HFFc6 (cell line): ENCODE measurements around the gene UBL4B. TPM values are rescaled to one million over a fixed set of nuclear protein-coding genes. Genes with fewer than 3 reads are reported as not detected.

Source experiments
- DNase-seq: peaks from one replicate; pipeline ENCODE4 v3.0.0-alpha.2; 2018
- H3K27ac Mint-ChIP-seq: 2 replicates; pipeline ENCODE4 v1.8.0; 2020; ENCODE audit warnings: mild to moderate bottlenecking, mixed read lengths
- H3K27me3 Mint-ChIP-seq: 2 replicates; pipeline ENCODE4 v1.8.0; 2021; ENCODE audit warnings: mild to moderate bottlenecking, moderate library complexity, mixed read lengths; ENCODE audit not compliant: insufficient read depth
- H3K36me3 Mint-ChIP-seq: 2 replicates; pipeline ENCODE4 v1.8.0; 2021; ENCODE audit warnings: low read depth, mixed read lengths
- H3K4me1 Mint-ChIP-seq: 2 replicates; pipeline ENCODE4 v1.8.0; 2020; ENCODE audit warnings: low read depth, mixed read lengths
- H3K4me3 Mint-ChIP-seq: 2 replicates; pipeline ENCODE4 v1.8.0; 2020; ENCODE audit warnings: mild to moderate bottlenecking, moderate library complexity, mixed read lengths
- H3K9me3 Mint-ChIP-seq: 2 replicates; pipeline ENCODE4 v1.8.0; 2020; ENCODE audit warnings: mild to moderate bottlenecking, mixed read lengths
- total RNA-seq, 6 experiments: library from RNA; stranded (reverse); fragmentation: NEBNext Ultra II Directional; extraction: Animal tissue kit (Norgen Biotek cat#: 25700); gene quantifications; 2 replicates in 1 of 6; 3 replicates in 5 of 6; pipeline ENCODE4 v1.2.3, GENCODE V29; 2021
- TF ChIP-seq, protein P1 (sequence below): fragments of 200-600 bp; sonication (generic); IDR thresholded peaks from 2 replicates; pipeline ENCODE4 v1.5.0; 2021; ENCODE audit warnings: antibody characterized with exemption, mild to moderate bottlenecking

The UBL4B gene
- total RNA-seq, 6 experiments from 2014 or later: 1.5 to 10.9 (median 1.8) TPM

DNA sequence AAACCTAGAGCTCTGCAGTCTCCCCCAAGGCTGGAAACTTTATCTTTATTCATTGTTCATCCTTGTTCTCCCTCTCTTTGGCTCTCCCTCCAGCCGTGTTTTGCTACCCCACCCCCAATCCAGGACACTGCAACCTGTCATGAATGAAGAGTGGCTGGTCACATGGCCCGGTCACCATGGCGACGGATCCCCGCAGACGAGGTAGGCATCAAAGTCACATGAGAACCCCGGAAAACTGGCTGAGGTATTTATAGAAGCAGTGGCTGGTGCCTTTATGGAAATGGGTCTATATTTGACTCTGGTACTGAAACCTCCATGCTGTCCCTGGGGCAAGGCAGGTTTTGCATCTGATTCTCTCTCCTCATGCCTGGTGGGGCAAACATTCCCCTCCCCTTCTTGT is 24.7 kb downstream of the UBL4B start:
- no peak overlapping the region for H3K4me3 Mint-ChIP-seq
- H3K36me3 Mint-ChIP-seq: no peaks in the 10 kb centered on the region
- H3K27ac Mint-ChIP-seq: no peak overlapping the region
- TF ChIP-seq, protein P1, sequence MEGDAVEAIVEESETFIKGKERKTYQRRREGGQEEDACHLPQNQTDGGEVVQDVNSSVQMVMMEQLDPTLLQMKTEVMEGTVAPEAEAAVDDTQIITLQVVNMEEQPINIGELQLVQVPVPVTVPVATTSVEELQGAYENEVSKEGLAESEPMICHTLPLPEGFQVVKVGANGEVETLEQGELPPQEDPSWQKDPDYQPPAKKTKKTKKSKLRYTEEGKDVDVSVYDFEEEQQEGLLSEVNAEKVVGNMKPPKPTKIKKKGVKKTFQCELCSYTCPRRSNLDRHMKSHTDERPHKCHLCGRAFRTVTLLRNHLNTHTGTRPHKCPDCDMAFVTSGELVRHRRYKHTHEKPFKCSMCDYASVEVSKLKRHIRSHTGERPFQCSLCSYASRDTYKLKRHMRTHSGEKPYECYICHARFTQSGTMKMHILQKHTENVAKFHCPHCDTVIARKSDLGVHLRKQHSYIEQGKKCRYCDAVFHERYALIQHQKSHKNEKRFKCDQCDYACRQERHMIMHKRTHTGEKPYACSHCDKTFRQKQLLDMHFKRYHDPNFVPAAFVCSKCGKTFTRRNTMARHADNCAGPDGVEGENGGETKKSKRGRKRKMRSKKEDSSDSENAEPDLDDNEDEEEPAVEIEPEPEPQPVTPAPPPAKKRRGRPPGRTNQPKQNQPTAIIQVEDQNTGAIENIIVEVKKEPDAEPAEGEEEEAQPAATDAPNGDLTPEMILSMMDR: no peak
- DNase-seq: no peak
- no peaks in the 10 kb centered on the region; the same call in 1 of the 2 replicates for H3K4me1 Mint-ChIP-seq
- peaks cover 47% of the 10 kb centered on the region for H3K27me3 Mint-ChIP-seq
- no peaks in the 10 kb centered on the region for H3K9me3 Mint-ChIP-seq

DNA sequence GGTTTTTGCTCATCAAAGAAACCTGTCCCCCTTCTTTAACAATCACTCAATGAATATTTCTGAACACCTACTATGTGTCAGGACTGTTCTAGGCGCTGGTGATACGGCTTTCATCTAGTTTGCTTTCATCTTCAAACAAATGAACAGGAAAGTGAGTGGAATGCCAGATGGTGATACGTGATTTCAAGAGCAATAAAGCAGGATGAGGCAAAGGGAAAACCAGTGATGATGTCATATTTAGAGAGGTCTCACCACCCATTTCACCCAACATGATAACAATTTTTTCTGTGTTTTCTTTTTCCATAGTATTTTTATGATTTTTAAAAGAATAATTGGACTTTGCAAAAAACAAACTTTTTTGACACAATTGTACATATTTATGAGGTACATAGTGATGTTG is 26.7 kb downstream of the UBL4B start:
- Mint-ChIP-seq H3K4me1 (no peaks in the 10 kb centered on the region; the same call in 1 of the 2 replicates), H3K9me3 (no peaks in the 10 kb centered on the region), H3K36me3 (no peaks in the 10 kb centered on the region), H3K27me3 (peaks cover 61% of the 10 kb centered on the region), H3K4me3 (no peak overlapping the region), H3K27ac (no peak overlapping the region)
- TF ChIP-seq, protein P1: no peak
- DNase-seq: no peak

DNA sequence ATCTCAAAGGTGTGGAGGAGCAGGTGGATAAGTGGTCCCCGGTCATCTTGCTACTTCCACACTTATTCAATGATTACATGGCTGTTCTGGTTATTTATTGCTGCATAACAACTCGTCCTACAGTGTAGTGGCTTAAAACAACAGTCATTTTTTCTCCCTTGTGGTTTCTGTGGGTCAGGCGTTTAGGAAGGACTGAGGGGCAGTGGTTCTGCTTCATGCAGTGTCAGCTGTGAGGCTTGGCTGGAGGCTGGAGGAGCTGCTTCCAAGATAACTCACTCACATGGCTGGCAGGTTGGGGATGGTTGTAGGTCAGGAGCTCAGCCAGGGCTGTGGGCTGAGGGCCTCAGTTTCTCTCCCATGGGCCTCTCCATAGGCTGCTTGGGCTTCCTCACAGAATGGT is 32.1 kb downstream of the UBL4B start:
- no peak for DNase-seq
- TF ChIP-seq, protein P1: no peak
- no peaks in the 10 kb centered on the region for H3K36me3 Mint-ChIP-seq
- peaks cover 33% of the 10 kb centered on the region for H3K27me3 Mint-ChIP-seq
- no peak overlapping the region for H3K4me3 Mint-ChIP-seq
- no peaks in the 10 kb centered on the region for H3K9me3 Mint-ChIP-seq
- no peak overlapping the region for H3K27ac Mint-ChIP-seq
- H3K4me1 Mint-ChIP-seq: no peaks in the 10 kb centered on the region

DNA sequence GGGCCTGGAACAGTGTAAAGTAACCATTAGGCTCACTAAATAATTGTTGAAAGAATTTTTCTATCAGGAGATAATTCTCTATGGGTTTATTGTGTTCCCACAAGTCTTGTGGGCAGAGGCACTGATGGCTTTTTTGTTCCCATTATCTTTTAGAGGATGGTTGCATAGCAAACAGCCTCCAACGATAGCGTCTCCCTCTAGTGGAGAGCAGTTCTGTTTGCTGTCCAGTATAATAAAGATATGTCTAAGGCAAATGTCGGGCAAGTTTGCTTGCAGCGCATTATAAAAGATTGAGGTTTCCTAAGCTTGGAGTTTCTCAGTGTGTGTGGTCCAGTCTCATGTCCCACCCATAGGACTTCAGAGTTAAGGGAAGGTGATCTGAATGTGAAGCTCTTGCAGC is 36.7 kb downstream of the UBL4B start:
- Mint-ChIP-seq H3K4me3 (no peak overlapping the region), H3K9me3 (no peaks in the 10 kb centered on the region), H3K27ac (no peak overlapping the region), H3K27me3 (peaks cover 9% of the 10 kb centered on the region), H3K36me3 (no peaks in the 10 kb centered on the region), H3K4me1 (peaks cover 17% of the 10 kb centered on the region)
- DNase-seq: peak; percentile 17
- TF ChIP-seq, protein P1: peak; percentile 73

DNA sequence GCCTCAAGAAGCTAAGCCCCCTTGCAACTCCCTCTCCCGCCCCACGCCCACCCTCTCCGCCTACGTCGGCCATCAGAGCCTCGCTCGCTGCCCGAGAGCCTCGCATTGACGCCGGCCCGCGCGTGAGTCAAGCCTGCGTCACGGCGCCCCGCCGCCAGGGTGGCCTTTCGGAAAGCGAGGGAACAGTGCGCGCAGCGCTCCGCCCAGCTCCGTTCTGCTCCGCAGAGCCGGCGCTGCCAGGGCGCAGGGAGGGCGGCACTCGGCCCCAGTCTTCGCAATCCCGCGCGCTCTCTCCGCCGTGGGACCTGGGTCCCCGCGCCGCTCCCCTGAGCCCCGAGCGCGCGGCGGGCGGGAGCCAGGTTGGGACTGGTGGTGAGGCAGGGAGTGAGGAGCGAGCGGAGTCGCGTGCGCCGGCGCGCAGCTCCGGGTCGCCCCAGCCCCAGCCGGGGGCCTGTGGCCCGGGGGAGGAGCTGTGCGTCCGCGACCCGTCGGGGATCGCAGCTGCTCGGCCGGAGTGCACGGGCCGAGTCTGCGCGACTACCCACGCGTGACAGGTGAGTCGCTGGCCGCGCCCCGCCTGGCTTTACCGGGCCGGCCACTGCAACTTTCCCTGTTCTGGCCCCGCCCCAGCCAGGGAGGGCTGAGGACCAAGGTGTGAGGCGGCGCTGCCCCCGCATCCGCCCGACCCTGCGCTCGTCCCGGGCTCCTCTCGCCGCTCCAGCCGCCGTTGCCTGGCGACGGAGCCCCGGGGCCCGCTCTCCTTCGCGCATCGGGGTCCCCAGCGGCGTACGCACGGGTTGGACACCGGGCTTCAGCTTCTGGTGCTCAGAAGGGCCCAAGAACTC is 38.3 kb downstream of the UBL4B start, which contains the start of gene SLC6A17:
TSS of gene SLC6A17 (plus strand) at position 165 of the 845 bp plus-strand sequence. CDS start 16,436 bp downstream, outside the sequence.
- peak; percentile 65 for DNase-seq

More for the DNA sequence above, 38.3 kb downstream of the UBL4B start, which contains the start of gene SLC6A17:
- TF ChIP-seq, protein P1: peak; percentile 63
- H3K9me3 Mint-ChIP-seq: no peaks in the 10 kb centered on the region
- H3K36me3 Mint-ChIP-seq: no peaks in the 10 kb centered on the region
- H3K4me3 Mint-ChIP-seq: peak within 1 kb of the TSS; percentile 41
- H3K27me3 Mint-ChIP-seq: peaks cover 5% of the 10 kb centered on the region
- H3K27ac Mint-ChIP-seq: no peak within 1 kb of the TSS
- peaks cover 17% of the 10 kb centered on the region for H3K4me1 Mint-ChIP-seq
